ENCODE results near the gene DSC2. TPM values are rescaled to one million over a fixed set of nuclear protein-coding genes. Genes with fewer than 3 reads are reported as not detected.
A peak's percentile ranks its signal among the peaks of the same experiment; 100 is the strongest.

The DSC2 gene
- 1 to 10 TPM; 1.2 TPM for total RNA-seq
- polyA plus RNA-seq (ENCODE audit: insufficient read depth, low read depth, low replicate concordance) = 2.7 TPM
- long read RNA-seq, donor 1, full-length matches to known transcripts = 2 of 2 reads
- long read RNA-seq, donor 1, partial matches to known transcripts = 0 of 2 reads
- long read RNA-seq, donor 1, other reads (novel, unspliced or antisense) = 0 of 2 reads
- long read RNA-seq, donor 2, full-length matches to known transcripts = 1 of 1 reads
- long read RNA-seq, donor 2, partial matches to known transcripts = 0 of 1 reads
- long read RNA-seq, donor 2, other reads (novel, unspliced or antisense) = 0 of 1 reads

DNA sequence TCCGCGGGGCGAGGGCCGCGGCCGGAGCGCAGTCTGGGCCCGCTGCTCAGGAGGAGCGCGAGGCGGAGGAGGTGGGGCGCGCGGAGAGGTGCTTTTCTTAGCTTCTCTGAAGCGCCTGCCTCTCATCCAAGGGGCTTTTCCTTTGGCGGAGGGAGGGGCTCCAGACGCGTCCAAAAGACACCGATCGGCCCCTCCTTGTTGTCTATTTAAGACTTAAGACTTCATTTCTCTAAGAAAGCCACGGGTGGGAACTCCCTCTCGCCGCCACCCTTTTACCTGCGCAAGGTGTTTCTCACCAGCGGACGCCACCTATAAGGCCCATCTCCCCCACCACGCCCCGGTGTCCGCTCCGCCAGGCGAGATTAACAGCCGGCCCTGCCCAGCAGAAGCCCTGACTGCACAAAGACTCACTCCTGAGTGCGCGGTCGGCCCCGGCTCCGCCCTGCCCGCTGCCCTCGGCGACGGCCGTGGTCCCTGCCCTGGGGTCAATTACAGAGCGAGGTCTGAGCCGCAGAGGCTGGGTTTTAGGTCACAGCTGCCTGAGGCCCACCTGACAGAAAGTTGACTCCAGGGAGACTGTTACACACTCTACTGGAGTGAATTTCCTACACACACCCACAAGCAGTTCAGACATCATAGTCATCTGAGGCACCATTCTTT, at the start of gene DSC2:
TSS of gene DSC2 (minus strand) at position 397 of the 660 bp plus-strand sequence. CDS start 450 bp downstream, outside the sequence.
- H3K36me3 ChIP-seq (ENCODE audit: low read depth, missing control alignments) = no peaks in the 10 kb centered on the region
- peak; percentile 25 for DNase-seq
- peaks cover 4% of the 10 kb centered on the region for H3K4me1 ChIP-seq
- intact Hi-C loops (cut with DNase I; ENCODE audit: low total_unique reads) = no loop called here
- no peaks in the 10 kb centered on the region for H3K27me3 ChIP-seq
- H3K9me3 ChIP-seq = no peaks in the 10 kb centered on the region
- TF ChIP-seq POLR2A (IDR thresholded peaks at IDR 0.05) = no peak
- TF ChIP-seq, protein P1, sequence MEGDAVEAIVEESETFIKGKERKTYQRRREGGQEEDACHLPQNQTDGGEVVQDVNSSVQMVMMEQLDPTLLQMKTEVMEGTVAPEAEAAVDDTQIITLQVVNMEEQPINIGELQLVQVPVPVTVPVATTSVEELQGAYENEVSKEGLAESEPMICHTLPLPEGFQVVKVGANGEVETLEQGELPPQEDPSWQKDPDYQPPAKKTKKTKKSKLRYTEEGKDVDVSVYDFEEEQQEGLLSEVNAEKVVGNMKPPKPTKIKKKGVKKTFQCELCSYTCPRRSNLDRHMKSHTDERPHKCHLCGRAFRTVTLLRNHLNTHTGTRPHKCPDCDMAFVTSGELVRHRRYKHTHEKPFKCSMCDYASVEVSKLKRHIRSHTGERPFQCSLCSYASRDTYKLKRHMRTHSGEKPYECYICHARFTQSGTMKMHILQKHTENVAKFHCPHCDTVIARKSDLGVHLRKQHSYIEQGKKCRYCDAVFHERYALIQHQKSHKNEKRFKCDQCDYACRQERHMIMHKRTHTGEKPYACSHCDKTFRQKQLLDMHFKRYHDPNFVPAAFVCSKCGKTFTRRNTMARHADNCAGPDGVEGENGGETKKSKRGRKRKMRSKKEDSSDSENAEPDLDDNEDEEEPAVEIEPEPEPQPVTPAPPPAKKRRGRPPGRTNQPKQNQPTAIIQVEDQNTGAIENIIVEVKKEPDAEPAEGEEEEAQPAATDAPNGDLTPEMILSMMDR (IDR thresholded peaks at IDR 0.05) = no peak
- WGBS, 2 donors = 12 to 14% methylated on average over 24 to 44 of the region's 44 CpGs
- peak within 1 kb of the TSS; percentile 59 to 62 for H3K27ac ChIP-seq
- peak within 1 kb of the TSS; percentile 47 to 70 for H3K4me3 ChIP-seq

DNA sequence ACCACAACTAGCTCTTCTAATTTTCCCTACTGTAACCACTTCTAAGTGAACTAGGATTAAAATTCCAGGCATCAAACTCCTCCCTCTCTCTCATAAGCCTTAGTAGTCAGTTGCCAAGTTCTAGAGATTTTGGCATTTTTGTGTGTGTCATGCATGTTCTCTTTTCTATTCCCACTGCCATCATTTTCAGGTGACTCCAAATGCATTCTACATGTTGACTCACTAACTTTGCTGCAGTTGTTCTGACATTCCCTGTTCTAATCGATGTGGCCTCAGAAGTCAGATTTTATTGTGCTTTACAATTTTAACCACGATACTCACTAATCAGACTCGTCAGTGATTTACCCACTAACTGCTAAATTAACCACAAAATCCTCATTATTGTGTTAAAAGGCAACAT, 47.1 kb upstream of the DSC2 start:
- TF ChIP-seq, protein P1 (IDR thresholded peaks at IDR 0.05) = no peak
- no peak for TF ChIP-seq POLR2A (IDR thresholded peaks at IDR 0.05)
- intact Hi-C loops (cut with DNase I; ENCODE audit: low total_unique reads) = no loop called here
- Histone ChIP-seq H3K27me3 (no peaks in the 10 kb centered on the region), H3K4me1 (no peaks in the 10 kb centered on the region), H3K9me3 (no peaks in the 10 kb centered on the region), H3K4me3 (no peak overlapping the region), H3K36me3 (ENCODE audit: low read depth, missing control alignments) (no peaks in the 10 kb centered on the region), H3K27ac (no peak overlapping the region)
- no peak for DNase-seq
- 82 to 87% methylated on average over 3 of the region's 3 CpGs for WGBS, 2 donors

DNA sequence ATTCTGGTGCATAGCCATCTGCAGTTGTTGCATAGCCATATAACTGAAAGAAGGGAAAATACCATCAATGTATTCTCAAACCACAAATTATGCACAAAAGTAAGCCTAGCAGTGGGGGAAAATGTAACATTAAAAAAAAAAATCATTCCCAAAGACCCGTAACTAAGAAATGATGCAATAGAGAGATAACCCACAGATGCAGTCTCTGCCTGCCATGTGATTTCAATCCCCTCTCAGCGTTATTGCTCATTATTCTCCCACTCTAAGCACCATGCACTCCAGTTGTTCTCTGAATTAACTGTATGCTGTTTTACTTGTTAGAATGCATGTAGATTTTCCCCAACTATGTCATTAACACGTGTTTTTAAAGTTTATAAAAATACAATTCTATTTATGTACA, 46.4 kb upstream of the DSC2 start:
- H3K4me3 ChIP-seq = no peak overlapping the region
- H3K27ac ChIP-seq = no peak overlapping the region
- intact Hi-C loops (cut with DNase I; ENCODE audit: low total_unique reads) = no loop called here
- no peaks in the 10 kb centered on the region for H3K4me1 ChIP-seq
- no peaks in the 10 kb centered on the region for H3K27me3 ChIP-seq
- H3K36me3 ChIP-seq (ENCODE audit: low read depth, missing control alignments) = no peaks in the 10 kb centered on the region
- no peak for DNase-seq
- 56 to 60% methylated on average over 3 of the region's 3 CpGs for WGBS, 2 donors
- TF ChIP-seq POLR2A (IDR thresholded peaks at IDR 0.05) = no peak
- TF ChIP-seq, protein P1 (IDR thresholded peaks at IDR 0.05) = no peak
- no peaks in the 10 kb centered on the region for H3K9me3 ChIP-seq

DNA sequence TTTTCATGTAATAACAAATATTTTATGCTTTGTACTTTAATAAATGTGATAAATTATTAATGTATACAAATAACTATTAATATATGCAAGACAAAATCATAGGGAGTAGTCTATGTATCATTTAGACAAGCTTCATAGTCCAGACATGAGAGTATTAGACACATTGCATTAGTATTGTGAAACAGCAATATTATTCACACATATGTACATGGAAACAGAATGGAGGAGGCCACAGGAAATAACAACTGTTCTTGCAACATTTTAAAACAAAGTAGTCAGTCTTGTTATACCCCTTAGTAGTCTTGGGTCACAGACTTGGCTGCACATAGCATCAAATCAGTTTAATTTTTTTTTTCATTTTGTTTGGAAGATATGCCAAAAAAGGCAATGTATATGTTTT, 44.6 kb upstream of the DSC2 start:
- DNase-seq = no peak

More for the DNA sequence above, 44.6 kb upstream of the DSC2 start:
- TF ChIP-seq POLR2A (IDR thresholded peaks at IDR 0.05) = no peak
- TF ChIP-seq, protein P1 (IDR thresholded peaks at IDR 0.05) = no peak
- Histone ChIP-seq H3K27ac (no peak overlapping the region), H3K27me3 (no peaks in the 10 kb centered on the region), H3K9me3 (no peaks in the 10 kb centered on the region), H3K4me3 (no peak overlapping the region), H3K36me3 (ENCODE audit: low read depth, missing control alignments) (no peaks in the 10 kb centered on the region), H3K4me1 (no peaks in the 10 kb centered on the region)
- intact Hi-C loops (cut with DNase I; ENCODE audit: low total_unique reads) = no loop called here

Data from testis (tissue), 5 donors.